ENCODE data around the gene IRF2. TPM values are rescaled to one million over a fixed set of nuclear protein-coding genes. Genes with fewer than 3 reads are reported as not detected.

IRF2 gene
- polyA plus RNA-seq, 1 donor from 2014 or later = 1.4 TPM

DNA sequence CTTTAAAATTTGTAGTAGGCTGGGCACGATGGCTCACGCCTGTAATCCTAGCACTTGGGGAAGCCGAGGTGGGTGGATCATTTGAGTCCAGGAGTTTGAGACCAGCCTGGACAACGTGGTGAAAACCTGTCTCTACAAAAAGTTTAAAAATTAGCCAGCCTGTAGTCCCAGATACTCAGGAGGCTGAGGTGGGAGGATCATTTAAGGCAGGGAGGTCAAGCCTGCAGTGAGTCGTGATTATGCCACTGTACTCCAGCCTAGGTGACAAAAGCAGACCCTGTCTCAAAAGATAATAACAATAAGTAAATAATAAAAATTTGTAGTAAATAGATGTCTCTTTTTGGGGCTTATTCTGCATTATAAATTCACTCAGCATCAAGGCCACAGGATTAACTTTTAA lies 118.5 kb downstream of the IRF2 start:
- H3K36me3 ChIP-seq (ENCODE audit: insufficient read depth, low read length) = no peaks in the 10 kb centered on the region
- H3K9me2 ChIP-seq (ENCODE audit: insufficient read depth, low read length) = no peaks in the 10 kb centered on the region
- H3K4me3 ChIP-seq (ENCODE audit: low read length) = no peak overlapping the region
- H3K79me2 ChIP-seq (replicated peaks; ENCODE audit: insufficient read depth, low read length) = no peaks in the 10 kb centered on the region
- H3K27ac ChIP-seq (ENCODE audit: low read length) = no peak overlapping the region
- no peak overlapping the region for H3K4me2 ChIP-seq (ENCODE audit: low read length)
- no peaks in the 10 kb centered on the region for H4K20me1 ChIP-seq (ENCODE audit: insufficient read depth)
- no peaks in the 10 kb centered on the region for H3K9me3 ChIP-seq (ENCODE audit: low read length)
- TF ChIP-seq POLR2AphosphoS5 (IDR thresholded peaks at IDR 0.05) = no peak
- TF ChIP-seq SMC3 (conservative IDR thresholded peaks at IDR 0.05; ENCODE audit: poor library complexity) = no peak
- TF ChIP-seq EP300 (conservative IDR thresholded peaks at IDR 0.05; ENCODE audit: poor library complexity, severe bottlenecking) = no peak
- no peak for TF ChIP-seq MXI1 (conservative IDR thresholded peaks at IDR 0.05; ENCODE audit: poor library complexity, severe bottlenecking)
- TF ChIP-seq, protein P1, sequence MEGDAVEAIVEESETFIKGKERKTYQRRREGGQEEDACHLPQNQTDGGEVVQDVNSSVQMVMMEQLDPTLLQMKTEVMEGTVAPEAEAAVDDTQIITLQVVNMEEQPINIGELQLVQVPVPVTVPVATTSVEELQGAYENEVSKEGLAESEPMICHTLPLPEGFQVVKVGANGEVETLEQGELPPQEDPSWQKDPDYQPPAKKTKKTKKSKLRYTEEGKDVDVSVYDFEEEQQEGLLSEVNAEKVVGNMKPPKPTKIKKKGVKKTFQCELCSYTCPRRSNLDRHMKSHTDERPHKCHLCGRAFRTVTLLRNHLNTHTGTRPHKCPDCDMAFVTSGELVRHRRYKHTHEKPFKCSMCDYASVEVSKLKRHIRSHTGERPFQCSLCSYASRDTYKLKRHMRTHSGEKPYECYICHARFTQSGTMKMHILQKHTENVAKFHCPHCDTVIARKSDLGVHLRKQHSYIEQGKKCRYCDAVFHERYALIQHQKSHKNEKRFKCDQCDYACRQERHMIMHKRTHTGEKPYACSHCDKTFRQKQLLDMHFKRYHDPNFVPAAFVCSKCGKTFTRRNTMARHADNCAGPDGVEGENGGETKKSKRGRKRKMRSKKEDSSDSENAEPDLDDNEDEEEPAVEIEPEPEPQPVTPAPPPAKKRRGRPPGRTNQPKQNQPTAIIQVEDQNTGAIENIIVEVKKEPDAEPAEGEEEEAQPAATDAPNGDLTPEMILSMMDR (IDR thresholded peaks at IDR 0.05; ENCODE audit: poor library complexity, severe bottlenecking) = no peak
- no peak for TF ChIP-seq RAD21 (conservative IDR thresholded peaks at IDR 0.05)
- TF ChIP-seq EZH2 (IDR thresholded peaks at IDR 0.05; ENCODE audit: borderline replicate concordance, insufficient read depth, low read length, poor library complexity, severe bottlenecking) = no peak
- no peak for TF ChIP-seq REST (IDR thresholded peaks at IDR 0.05; ENCODE audit: borderline replicate concordance)
- no peak for TF ChIP-seq TAF1 (IDR thresholded peaks at IDR 0.05; ENCODE audit: low read depth)
- H3K27me3 ChIP-seq (ENCODE audit: insufficient read depth, low read depth, low read length) = no peaks in the 10 kb centered on the region
- no peaks in the 10 kb centered on the region for H3F3A ChIP-seq (ENCODE audit: insufficient read depth, low read length, poor library complexity, severe bottlenecking)
- no peak overlapping the region for H2AFZ ChIP-seq (ENCODE audit: low read depth, low read length)
- H3K9ac ChIP-seq (ENCODE audit: low read length) = no peak overlapping the region

DNA sequence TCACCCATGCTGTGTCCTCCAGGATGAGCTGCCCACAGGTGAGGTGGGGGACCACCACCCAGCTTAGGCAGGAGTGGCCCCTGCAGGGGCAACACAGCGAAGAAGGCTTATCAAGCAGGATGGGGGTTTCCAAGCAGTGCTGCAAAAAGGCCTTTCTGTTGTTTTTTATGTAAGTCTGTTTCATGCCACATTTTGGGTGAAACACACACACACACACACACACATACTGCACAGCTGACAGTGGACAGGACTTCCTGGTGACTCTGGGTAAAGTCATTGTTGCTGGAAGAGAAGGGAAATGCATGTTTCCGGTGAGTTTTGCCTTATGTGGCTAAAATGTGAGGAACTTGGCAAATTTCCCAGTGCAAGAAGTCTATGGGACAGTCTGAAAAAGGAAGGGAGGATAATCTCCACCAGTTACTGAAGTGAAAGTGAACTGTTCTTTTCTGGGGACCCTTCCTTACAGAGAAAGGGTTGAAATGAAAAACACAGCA lies 119.2 kb downstream of the IRF2 start:
- H4K20me1 ChIP-seq (ENCODE audit: insufficient read depth) = no peaks in the 10 kb centered on the region
- no peak overlapping the region for H3K27ac ChIP-seq (ENCODE audit: low read length)
- no peaks in the 10 kb centered on the region for H3K9me2 ChIP-seq (ENCODE audit: insufficient read depth, low read length)
- no peak overlapping the region for H3K4me2 ChIP-seq (ENCODE audit: low read length)
- no peaks in the 10 kb centered on the region for H3K9me3 ChIP-seq (ENCODE audit: low read length)
- H3K9ac ChIP-seq (ENCODE audit: low read length) = no peak overlapping the region
- no peaks in the 10 kb centered on the region for H3K79me2 ChIP-seq (replicated peaks; ENCODE audit: insufficient read depth, low read length)
- H2AFZ ChIP-seq (ENCODE audit: low read depth, low read length) = no peak overlapping the region
- H3K36me3 ChIP-seq (ENCODE audit: insufficient read depth, low read length) = no peaks in the 10 kb centered on the region
- TF ChIP-seq RAD21 (conservative IDR thresholded peaks at IDR 0.05) (no peak), SMC3 (conservative IDR thresholded peaks at IDR 0.05; ENCODE audit: poor library complexity) (no peak), EP300 (conservative IDR thresholded peaks at IDR 0.05; ENCODE audit: poor library complexity, severe bottlenecking) (no peak), EZH2 (IDR thresholded peaks at IDR 0.05; ENCODE audit: borderline replicate concordance, insufficient read depth, low read length, poor library complexity, severe bottlenecking) (no peak), TAF1 (IDR thresholded peaks at IDR 0.05; ENCODE audit: low read depth) (no peak), REST (IDR thresholded peaks at IDR 0.05; ENCODE audit: borderline replicate concordance) (no peak), MXI1 (conservative IDR thresholded peaks at IDR 0.05; ENCODE audit: poor library complexity, severe bottlenecking) (no peak), POLR2AphosphoS5 (IDR thresholded peaks at IDR 0.05) (no peak)
- TF ChIP-seq, protein P1 (IDR thresholded peaks at IDR 0.05; ENCODE audit: poor library complexity, severe bottlenecking) = no peak
- H3F3A ChIP-seq (ENCODE audit: insufficient read depth, low read length, poor library complexity, severe bottlenecking) = no peaks in the 10 kb centered on the region
- no peak overlapping the region for H3K4me3 ChIP-seq (ENCODE audit: low read length)
- H3K27me3 ChIP-seq (ENCODE audit: insufficient read depth, low read depth, low read length) = no peaks in the 10 kb centered on the region
